H9 (cell line): ENCODE data around the gene MLKL. TPM values are rescaled to one million over a fixed set of nuclear protein-coding genes. Genes with fewer than 3 reads are reported as not detected.

Experiments used
- DNase-seq: peaks from one replicate; pipeline ENCODE4 v3.0.0-alpha.2; 2017
- H2AFZ ChIP-seq: one replicate; pipeline ENCODE4 v1.6.1; 2013; ENCODE audit warnings: mild to moderate bottlenecking, low read length, control low read depth, moderate library complexity
- H2AK5ac ChIP-seq: 2 replicates; pipeline ENCODE4 v1.6.1; 2013; ENCODE audit warnings: low read length, control low read depth, mixed read lengths; ENCODE audit not compliant: insufficient read length
- H2BK120ac ChIP-seq: one replicate; pipeline ENCODE4 v1.6.1; 2013; ENCODE audit warnings: low read depth, mild to moderate bottlenecking, low read length, control low read depth, inconsistent platforms; ENCODE audit not compliant: poor library complexity, severe bottlenecking
- H2BK12ac ChIP-seq: 2 replicates; pipeline ENCODE4 v1.6.1; 2013; ENCODE audit warnings: low read length, control low read depth, mixed read lengths, low read depth; ENCODE audit not compliant: insufficient read length
- H2BK15ac ChIP-seq: 2 replicates; pipeline ENCODE4 v1.6.1; 2013; ENCODE audit warnings: low read depth, low read length, control low read depth
- H2BK20ac ChIP-seq: one replicate; pipeline ENCODE4 v1.6.1; 2013; ENCODE audit warnings: low read depth, mild to moderate bottlenecking, low read length, control low read depth, inconsistent platforms; ENCODE audit not compliant: poor library complexity, severe bottlenecking
- H2BK5ac ChIP-seq: 2 replicates; pipeline ENCODE4 v1.6.1; 2013; ENCODE audit warnings: low read length, control low read depth, mixed read lengths; ENCODE audit not compliant: insufficient read length
- H3K14ac ChIP-seq: 2 replicates; pipeline ENCODE4 v1.6.1; 2013; ENCODE audit warnings: low read length, control low read depth; ENCODE audit not compliant: insufficient read depth
- H3K18ac ChIP-seq: 2 replicates; pipeline ENCODE4 v1.6.1; 2013; ENCODE audit warnings: low read depth, mild to moderate bottlenecking, mixed read lengths, low read length, control low read depth; ENCODE audit not compliant: insufficient read length
- H3K23ac ChIP-seq: 2 replicates; pipeline ENCODE4 v1.6.1; 2013; ENCODE audit warnings: low read length, control low read depth, mixed read lengths, low read depth; ENCODE audit not compliant: insufficient read length
- H3K23me2 ChIP-seq: 2 replicates; pipeline ENCODE4 v1.6.1; 2013; ENCODE audit warnings: low read depth, mild to moderate bottlenecking, mixed read lengths, low read length, control low read depth; ENCODE audit not compliant: insufficient read length, poor library complexity, severe bottlenecking
- H3K27ac ChIP-seq: 2 replicates; pipeline ENCODE4 v1.5.1; 2013; ENCODE audit warnings: low read length, control low read depth, mixed read lengths, low read depth; ENCODE audit not compliant: insufficient read length
- H3K27me3 ChIP-seq: 2 replicates; pipeline ENCODE4 v1.6.1; 2013; ENCODE audit warnings: low read length, control low read depth, inconsistent platforms; ENCODE audit not compliant: insufficient read depth
- H3K4ac ChIP-seq: 2 replicates; pipeline ENCODE4 v1.6.1; 2013; ENCODE audit warnings: low read depth, mild to moderate bottlenecking, control low read depth, inconsistent platforms, low read length, moderate library complexity
- H3K4me1 ChIP-seq: 2 replicates; pipeline ENCODE4 v1.6.1; 2013; ENCODE audit warnings: low read length, control low read depth, inconsistent platforms; ENCODE audit not compliant: insufficient read depth
- H3K4me2 ChIP-seq: 2 replicates; pipeline ENCODE4 v1.6.1; 2013; ENCODE audit warnings: low read length, control low read depth, mixed read lengths; ENCODE audit not compliant: insufficient read length, insufficient read depth
- H3K56ac ChIP-seq: 2 replicates; pipeline ENCODE4 v1.6.1; 2013; ENCODE audit warnings: low read depth, mild to moderate bottlenecking, mixed read lengths, low read length, control low read depth; ENCODE audit not compliant: insufficient read length
- H3K79me1 ChIP-seq: 2 replicates; pipeline ENCODE4 v1.6.1; 2013; ENCODE audit warnings: low read depth, mild to moderate bottlenecking, moderate library complexity, low read length, control low read depth, inconsistent platforms; ENCODE audit not compliant: insufficient read depth, poor library complexity, severe bottlenecking
- H3K79me2 ChIP-seq: 2 replicates; pipeline ENCODE4 v1.6.1; 2013; ENCODE audit warnings: low read length, control low read depth, inconsistent platforms; ENCODE audit not compliant: insufficient read depth
- H3K9ac ChIP-seq: 2 replicates; pipeline ENCODE4 v1.6.1; 2013; ENCODE audit warnings: low read length, control low read depth, mixed read lengths; ENCODE audit not compliant: insufficient read length; ENCODE audit errors: extremely low read depth
- H3K9me3 ChIP-seq: one replicate; pipeline ENCODE4 v1.6.1; 2013; ENCODE audit warnings: low read depth, low read length, inconsistent platforms; ENCODE audit not compliant: control insufficient read depth
- H3T11ph ChIP-seq: one replicate; pipeline ENCODE4 v1.6.1; 2013; ENCODE audit warnings: mild to moderate bottlenecking, low read length, control low read depth, inconsistent platforms
- H4K20me1 ChIP-seq: one replicate; pipeline ENCODE4 v1.6.1; 2013; ENCODE audit not compliant: control insufficient read depth, insufficient read length, insufficient read depth
- H4K5ac ChIP-seq: 2 replicates; pipeline ENCODE4 v1.6.1; 2013; ENCODE audit warnings: low read depth, mild to moderate bottlenecking, mixed read lengths, low read length, control low read depth; ENCODE audit not compliant: insufficient read length
- H4K8ac ChIP-seq: replicated peaks from 2 replicates; pipeline ENCODE4 v1.6.1; 2013; ENCODE audit warnings: low read length, control low read depth, mixed read lengths, low read depth; ENCODE audit not compliant: insufficient read length
- H4K91ac ChIP-seq: 2 replicates; pipeline ENCODE4 v1.6.1; 2013; ENCODE audit warnings: low read depth, mild to moderate bottlenecking, moderate library complexity, mixed read lengths, low read length, control low read depth; ENCODE audit not compliant: insufficient read length
- H3K27ac Mint-ChIP-seq, 3 experiments: 2 replicates in 2 of 3; 3 replicates in 1 of 3; pipeline ENCODE4 v1.8.0; 2020 to 2021; ENCODE audit warnings: mixed read lengths in 3 of 3, mild to moderate bottlenecking in 1 of 3, moderate library complexity in 1 of 3
- H3K27me3 Mint-ChIP-seq: 2 replicates; pipeline ENCODE4 v1.8.0; 2021; ENCODE audit warnings: low read depth, mild to moderate bottlenecking, moderate library complexity, mixed read lengths
- H3K36me3 Mint-ChIP-seq, 3 experiments: 2 replicates in 2 of 3; 3 replicates in 1 of 3; pipeline ENCODE4 v1.8.0; 2020 to 2021; ENCODE audit warnings: low read depth in 3 of 3, mixed read lengths in 3 of 3; ENCODE audit not compliant: insufficient read depth in 1 of 3
- H3K4me1 Mint-ChIP-seq, 2 experiments: 2 replicates each; pipeline ENCODE4 v1.8.0; 2020; ENCODE audit warnings: mixed read lengths in 2 of 2
- H3K4me3 Mint-ChIP-seq, 2 experiments: 2 replicates in 1 of 2; 3 replicates in 1 of 2; pipeline ENCODE4 v1.8.0; 2020 to 2021; ENCODE audit warnings: mild to moderate bottlenecking in 2 of 2, mixed read lengths in 2 of 2, moderate library complexity in 1 of 2
- H3K9me3 Mint-ChIP-seq, 2 experiments: 2 replicates in 1 of 2; 3 replicates in 1 of 2; pipeline ENCODE4 v1.8.0; 2020; ENCODE audit warnings: mild to moderate bottlenecking in 2 of 2, mixed read lengths in 2 of 2, moderate library complexity in 1 of 2
- CTCF ChIP-seq: fragments of 200-600 bp; sonication (generic); conservative IDR thresholded peaks from 3 replicates; pipeline ENCODE4 v1.8.0; 2021; ENCODE audit warnings: antibody characterized with exemption, mild to moderate bottlenecking
- WGBS: extraction: QIAGEN DNeasy Blood & Tissue Kit; methylation state at CpG from one replicate; pipeline ENCODE4 v1.1.7; 2013; ENCODE audit warnings: missing lambda C conversion rate, low lambda C conversion rate, mixed read lengths; ENCODE audit not compliant: insufficient read length; ENCODE audit errors: extremely low coverage; 5-methylcytosine and 5-hydroxymethylcytosine counted together
- total RNA-seq: library from RNA; stranded (reverse); gene quantifications from 2 replicates; pipeline ENCODE4 v1.2.1, GENCODE V29; 2021

The MLKL gene
- total RNA-seq, 1 experiment from 2014 or later: 0.37 TPM

DNA sequence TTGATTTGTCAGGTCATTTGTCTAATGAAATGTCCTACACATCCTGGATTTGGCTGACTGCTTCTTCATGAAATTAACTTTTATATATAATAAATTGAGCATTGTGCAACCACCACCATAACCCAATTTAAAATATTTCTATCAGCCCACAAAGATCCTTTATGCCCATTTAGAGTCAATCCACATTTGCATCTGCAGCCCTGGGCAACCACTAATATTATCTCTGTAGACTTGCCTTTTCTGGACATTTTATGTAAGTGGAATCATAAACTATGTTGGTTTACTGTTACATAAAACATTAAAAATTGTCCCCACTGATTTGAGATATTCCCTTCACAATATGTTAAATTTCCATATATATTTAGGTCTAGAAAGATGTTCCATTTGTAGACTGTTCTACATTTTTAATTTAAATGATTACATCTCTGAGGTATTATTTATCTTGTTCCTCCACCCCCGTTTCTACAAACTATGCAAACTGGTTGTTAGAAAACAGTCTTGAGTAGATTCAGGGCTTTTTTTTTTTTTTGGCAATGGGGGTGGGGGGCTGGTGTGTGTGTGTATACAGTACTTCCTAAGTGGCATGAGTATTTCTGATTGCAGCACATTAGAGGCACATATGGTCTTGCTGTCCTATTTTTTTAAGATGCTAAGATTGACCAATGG lies 50.7 kb downstream of the MLKL start:
- H3K79me2 ChIP-seq: peaks cover 3% of the 10 kb centered on the region; the same call in 1 of the 2 replicates

More for the DNA sequence above, 50.7 kb downstream of the MLKL start:
- Mint-ChIP-seq H3K9me3 (no peaks in the 10 kb centered on the region), H3K27ac (no peak overlapping the region), H3K36me3 (peaks cover 35 to 84% (median 69%) of the 10 kb centered on the region in 3 experiments; a peak in 6 of 7 replicates), H3K4me3 (no peak overlapping the region), H3K27me3 (no peaks in the 10 kb centered on the region), H3K4me1 (no peaks in the 10 kb centered on the region; a peak in 1 of 4 replicates)
- Histone ChIP-seq H2BK15ac (no peak overlapping the region), H2BK20ac (no peak overlapping the region), H3K79me1 (peaks cover 8% of the 10 kb centered on the region), H4K8ac (no peak overlapping the region), H3K9ac (no peak overlapping the region), H4K5ac (no peak overlapping the region), H3K4ac (no peak overlapping the region), H3K56ac (no peak overlapping the region), H2AFZ (no peak overlapping the region), H3K9me3 (no peaks in the 10 kb centered on the region), H2BK5ac (no peak overlapping the region), H4K91ac (no peak overlapping the region), H3K4me1 (no peaks in the 10 kb centered on the region), H2AK5ac (no peak overlapping the region), H2BK120ac (no peak overlapping the region), H4K20me1 (no peaks in the 10 kb centered on the region), H3K18ac (no peak overlapping the region), H3K23ac (no peak overlapping the region), H3T11ph (no peak overlapping the region), H3K4me2 (no peak overlapping the region), H3K27me3 (no peaks in the 10 kb centered on the region), H3K14ac (no peak overlapping the region), H3K27ac (no peak overlapping the region), H3K23me2 (no peaks in the 10 kb centered on the region), H2BK12ac (no peak overlapping the region)
- TF ChIP-seq CTCF: no peak
- WGBS: no CpG with 5 or more reads among the region's 1 CpG
- no peak for DNase-seq
